NCI-H146 (cell line): Measurements from ENCODE around the gene IGFBP6.
"Not testable (repeated sequence)": the region's sequence is repeated elsewhere in the genome, so short reads cannot be mapped to it uniquely, and the experiment has no call there.

Source experiments
- DNase-seq: peaks from one replicate; lab custom pipeline; 2025; lab: John Stamatoyannopoulos, UW

Gene IGFBP6

DNA sequence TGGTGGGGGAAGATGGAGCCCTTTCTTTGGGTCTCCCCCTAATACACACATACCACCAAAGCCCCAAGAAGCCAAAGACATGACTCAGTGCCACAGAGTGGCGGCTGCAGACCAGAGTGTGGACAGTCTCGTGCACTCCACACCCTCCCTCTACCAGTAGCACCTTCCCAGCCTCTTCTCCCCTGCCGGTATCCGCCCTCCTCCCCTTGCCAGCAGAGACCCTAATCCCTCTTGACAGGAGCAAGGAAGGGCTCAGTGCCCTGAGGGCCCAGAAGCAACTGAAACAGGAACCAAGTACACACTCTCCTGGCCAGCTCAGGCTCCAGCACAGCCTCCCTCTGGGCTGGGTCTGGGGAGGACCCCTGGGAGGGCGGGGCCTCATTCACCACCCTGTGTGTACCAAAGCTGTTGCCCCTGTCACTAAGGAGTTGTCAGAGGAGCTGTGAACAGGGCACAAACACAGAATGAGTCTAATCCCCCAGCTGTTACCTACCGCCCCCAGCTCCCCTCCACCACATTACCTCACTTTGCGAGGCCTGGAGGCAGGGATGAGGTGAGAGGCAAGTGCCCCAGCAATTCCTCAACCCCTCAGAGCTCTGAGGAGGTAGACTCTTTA, 26.5 kb upstream of the IGFBP6 start:
- no peak for DNase-seq

- DNase-seq = no peak
Observed at GRCh38 chr12:53071591-53072551, 25.6 kb upstream of the IGFBP6 start.

DNA sequence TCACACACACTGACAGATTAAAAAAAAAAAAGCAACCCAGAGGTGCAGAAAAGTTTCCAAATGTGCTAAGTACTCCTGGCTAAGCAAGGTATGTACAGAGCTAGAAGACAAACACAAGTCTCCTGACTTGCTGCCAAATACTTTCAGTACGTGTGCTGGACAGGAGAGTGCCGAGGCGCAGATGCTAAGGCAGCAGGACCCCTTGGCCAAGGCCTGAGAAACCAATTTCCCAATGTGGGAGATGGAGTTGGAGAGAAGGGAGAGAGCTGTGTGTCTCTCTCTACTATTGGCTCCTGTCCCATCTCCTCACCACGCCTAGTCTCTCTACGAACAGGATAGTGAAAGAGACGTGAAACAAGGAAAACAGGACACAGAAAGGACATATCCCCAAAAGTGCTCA, 23.6 kb upstream of the IGFBP6 start:
- DNase-seq = no peak

DNA sequence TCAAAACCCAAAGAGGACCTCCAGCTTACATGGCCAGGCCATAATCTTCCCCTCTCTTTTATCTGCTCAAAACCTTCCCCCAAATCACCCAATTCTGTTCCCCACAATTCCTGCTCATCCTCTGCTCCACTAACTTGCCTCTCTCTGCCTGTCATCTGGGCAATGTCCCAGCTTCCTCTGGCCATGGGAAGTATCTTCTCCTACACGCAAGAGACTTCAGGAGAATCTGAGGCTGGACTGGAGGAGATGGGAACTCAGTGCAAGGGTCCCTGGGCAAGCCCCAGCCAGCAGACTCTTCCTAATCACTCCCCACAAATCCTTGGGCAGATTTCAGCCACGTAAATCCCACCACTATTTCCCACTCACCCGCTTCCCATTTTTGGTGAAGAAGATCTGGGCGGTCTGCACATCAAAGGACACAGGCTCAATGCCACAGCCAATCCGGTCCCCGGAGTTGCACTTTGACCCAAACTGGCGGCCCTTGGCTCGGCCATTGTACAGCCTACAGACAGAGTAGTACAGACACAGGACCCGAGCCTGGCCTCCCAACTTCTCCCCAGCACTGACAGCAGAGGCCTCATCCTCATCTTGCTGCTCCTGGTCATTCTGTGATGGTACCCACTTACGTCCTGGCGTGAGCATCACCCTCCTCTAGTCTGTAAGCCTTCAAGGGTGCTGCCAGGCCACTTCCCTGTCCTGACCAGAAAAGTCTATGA, 23.0 kb upstream of the IGFBP6 start:
- no peak for DNase-seq

- DNase-seq = no peak
Observed at GRCh38 chr12:53074999-53075370, 22.5 kb upstream of the IGFBP6 start.

GRCh38 chr12:53076461-53076860, 21.0 kb upstream of the IGFBP6 start:
- DNase-seq = no peak

GRCh38 chr12:53077030-53077429, 20.4 kb upstream of the IGFBP6 start:
- no peak for DNase-seq

DNA sequence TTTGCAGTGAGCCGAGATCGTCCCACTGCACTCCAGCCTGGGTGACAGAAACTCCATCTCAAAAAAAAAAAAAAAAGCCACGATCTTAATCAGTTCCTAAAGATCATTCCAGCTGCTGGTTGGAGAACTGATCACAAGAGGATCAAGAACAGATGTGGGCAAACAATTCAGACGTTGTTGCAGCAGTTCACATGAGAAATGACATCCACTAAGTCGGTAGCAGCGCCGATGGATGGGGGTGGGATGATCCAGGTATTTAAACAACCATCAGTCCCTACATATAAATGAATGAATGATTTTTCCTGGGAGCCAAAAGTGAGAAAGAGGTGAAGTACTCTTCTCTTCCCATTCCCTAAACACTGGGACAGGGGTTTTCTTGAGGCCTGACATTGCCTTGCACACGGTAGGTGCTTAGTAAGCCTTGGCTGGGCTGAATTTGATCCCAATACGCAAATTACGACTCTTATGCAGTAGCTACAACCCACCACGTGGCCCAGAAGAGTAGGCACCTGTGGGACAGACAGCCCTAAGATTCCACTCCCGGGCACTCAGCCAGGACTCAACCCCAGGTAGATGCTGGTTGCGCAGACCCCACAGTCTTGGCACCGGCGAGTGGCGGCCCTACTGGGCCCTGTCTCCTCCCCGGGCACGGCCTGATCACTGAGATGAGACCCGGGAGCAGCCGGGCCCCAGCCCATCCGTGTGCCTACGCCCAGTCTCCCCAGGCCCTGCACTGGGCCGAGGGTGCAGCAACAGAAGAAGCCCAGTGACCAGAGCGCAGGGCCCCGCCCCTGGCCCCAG, 18.8 kb upstream of the IGFBP6 start:
- DNase-seq = peak; percentile 78

GRCh38 chr12:53079226-53080117, 18.0 kb upstream of the IGFBP6 start, which contains the start of gene SPRYD3:
Gene SPRYD3 (minus strand): TSS chr12:53079390. CDS start chr12:53079333, 57 bp downstream.
- peak; percentile 99 for DNase-seq

DNA sequence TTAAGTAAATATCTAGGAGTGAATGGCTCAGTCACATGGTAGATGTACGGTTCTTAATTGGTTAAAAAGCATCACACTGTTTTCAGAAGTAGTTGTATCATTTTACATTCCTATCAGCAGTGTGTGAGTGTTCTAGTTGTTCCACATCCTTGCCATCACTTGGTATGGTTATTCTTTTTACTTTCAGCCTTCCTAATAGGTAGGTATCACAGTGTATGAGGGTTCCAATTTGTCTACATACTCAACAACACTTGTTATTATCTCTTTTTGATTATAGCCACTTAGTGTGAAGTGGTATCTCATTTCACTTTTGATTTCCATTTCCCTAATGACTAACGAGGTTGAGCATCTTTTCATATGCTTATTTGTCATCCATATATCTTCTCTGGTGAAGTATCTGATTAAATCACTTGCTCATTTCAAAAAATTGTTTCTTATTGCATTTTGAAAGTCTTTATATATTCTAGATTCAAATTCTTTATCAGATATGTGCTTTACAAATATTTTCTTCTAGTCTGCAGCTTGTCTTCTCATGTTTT, 14.8 kb upstream of the IGFBP6 start:
- no peak for DNase-seq

DNA sequence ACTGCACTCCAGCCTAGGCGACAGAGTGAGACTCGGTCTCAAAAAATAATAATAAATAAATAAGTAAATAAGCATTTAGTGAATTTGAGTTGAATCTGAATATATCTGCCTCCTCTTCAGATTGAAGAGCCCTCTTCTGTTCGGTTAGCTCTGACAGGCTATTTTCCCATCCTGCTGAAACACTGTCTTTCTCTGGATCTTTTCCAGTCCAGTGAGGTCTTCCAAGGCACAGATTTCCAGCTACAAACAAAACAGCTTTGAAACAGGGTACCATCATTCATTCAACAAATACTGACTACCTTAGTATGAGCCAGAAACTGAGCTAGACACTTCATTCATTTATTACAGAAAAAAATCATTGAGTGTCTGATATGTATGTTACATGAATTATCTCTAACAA, 11.1 kb upstream of the IGFBP6 start:
- DNase-seq = no peak

GRCh38 chr12:53090105-53090504, 7.4 kb upstream of the IGFBP6 start:
- DNase-seq = no peak

- no peak for DNase-seq
Observed at GRCh38 chr12:53090554-53090953, 6.9 kb upstream of the IGFBP6 start.

GRCh38 chr12:53091756-53092155, 5.7 kb upstream of the IGFBP6 start:
- DNase-seq = peak; percentile 18

GRCh38 chr12:53093777-53094393, 3.6 kb upstream of the IGFBP6 start:
- DNase-seq = no peak

GRCh38 chr12:53094394-53094787, 3.1 kb upstream of the IGFBP6 start:
- DNase-seq = no peak

GRCh38 chr12:53094796-53095595, 2.5 kb upstream of the IGFBP6 start:
- not testable (repeated sequence) for DNase-seq

GRCh38 chr12:53095596-53095895, 1.9 kb upstream of the IGFBP6 start:
- not testable (repeated sequence) for DNase-seq

GRCh38 chr12:53096089-53096741, 1.3 kb upstream of the IGFBP6 start:
- no peak for DNase-seq
